ENCODE data around the gene PRR33.

The PRR33 gene

GRCh38 chr11:1847006-1847735 lies 44.5 kb downstream of the PRR33 start:
- no peak for DNase-seq (ENCODE audit: low spot score)

GRCh38 chr11:1846453-1846932 lies 45.2 kb downstream of the PRR33 start:
- DNase-seq (ENCODE audit: low spot score) = no peak

- no peak for DNase-seq (ENCODE audit: low spot score)
Measured at GRCh38 chr11:1845561-1846452, 45.9 kb downstream of the PRR33 start.

- no peak for DNase-seq (ENCODE audit: low spot score)
Measured at GRCh38 chr11:1845095-1845429, 46.6 kb downstream of the PRR33 start.

- no peak for DNase-seq (ENCODE audit: low spot score)
Measured at GRCh38 chr11:1844221-1845094, 47.2 kb downstream of the PRR33 start.

GRCh38 chr11:1843796-1844195 lies 47.9 kb downstream of the PRR33 start:
- no peak for DNase-seq (ENCODE audit: low spot score)

- no peak for DNase-seq (ENCODE audit: low spot score)
Measured at GRCh38 chr11:1843098-1843473, 48.6 kb downstream of the PRR33 start.

- DNase-seq (ENCODE audit: low spot score) = no peak
Measured at GRCh38 chr11:1842149-1843097, 49.3 kb downstream of the PRR33 start.

- DNase-seq (ENCODE audit: low spot score) = no peak
Measured at GRCh38 chr11:1841511-1842148, 50.1 kb downstream of the PRR33 start.

GRCh38 chr11:1840780-1841480 lies 50.8 kb downstream of the PRR33 start:
- DNase-seq (ENCODE audit: low spot score) = no peak

GRCh38 chr11:1839924-1840779 lies 51.5 kb downstream of the PRR33 start:
- peak; percentile 50 for DNase-seq (ENCODE audit: low spot score)

- no peak for DNase-seq (ENCODE audit: low spot score)
Measured at GRCh38 chr11:1839204-1839923, 52.3 kb downstream of the PRR33 start.

- DNase-seq (ENCODE audit: low spot score) = no peak
Measured at GRCh38 chr11:1838426-1839144, 53.1 kb downstream of the PRR33 start, which contains the start of gene TNNI2. Gene TNNI2 (plus strand): TSS chr11:1838981. CDS start chr11:1839697, 716 bp downstream.
